Ishikawa (cell line): ENCODE measurements around the gene BTBD8.

Source experiments
- CEBPB ChIP-seq: IDR thresholded peaks from 2 replicates; pipeline ENCODE4 v1.6.1; 2012
- CREB1 ChIP-seq: IDR thresholded peaks from 2 replicates; pipeline ENCODE4 v1.6.1; 2012; ENCODE audit warnings: low read depth
- EGR1 ChIP-seq: IDR thresholded peaks from 2 replicates; pipeline ENCODE4 v1.6.1; 2012
- EP300 ChIP-seq: IDR thresholded peaks from 2 replicates; pipeline ENCODE4 v1.6.1; 2012; ENCODE audit warnings: borderline replicate concordance
- FOXM1 ChIP-seq: IDR thresholded peaks from 2 replicates; pipeline ENCODE4 v1.6.1; 2012; ENCODE audit warnings: low read depth, borderline replicate concordance
- NFIC ChIP-seq: IDR thresholded peaks from 2 replicates; pipeline ENCODE4 v1.6.1; 2012
- RAD21 ChIP-seq: IDR thresholded peaks from 2 replicates; pipeline ENCODE4 v1.6.1; 2012; ENCODE audit warnings: low read depth
- TAF1 ChIP-seq: IDR thresholded peaks from 2 replicates; pipeline ENCODE4 v1.6.1; 2012; ENCODE audit warnings: low read depth, mild to moderate bottlenecking
- TCF12 ChIP-seq: IDR thresholded peaks from 2 replicates; pipeline ENCODE4 v1.6.1; 2012; ENCODE audit warnings: low read depth
- TEAD4 ChIP-seq: IDR thresholded peaks from 2 replicates; pipeline ENCODE4 v1.6.1; 2012
- YY1 ChIP-seq: IDR thresholded peaks from 2 replicates; pipeline ENCODE4 v1.6.1; 2012; ENCODE audit warnings: low read depth
- ZBTB7A ChIP-seq: IDR thresholded peaks from 2 replicates; pipeline ENCODE4 v1.6.1; 2012; ENCODE audit warnings: low read depth
- TF ChIP-seq, protein P1 (sequence below): IDR thresholded peaks from 2 replicates; pipeline ENCODE4 v1.6.1; 2012; ENCODE audit warnings: low read depth, mild to moderate bottlenecking
- TF ChIP-seq, protein P2 (sequence below): IDR thresholded peaks from 2 replicates; pipeline ENCODE4 v1.6.1; 2012
- TF ChIP-seq, protein P3 (sequence below): IDR thresholded peaks from 2 replicates; pipeline ENCODE4 v1.6.1; 2012

Gene BTBD8

DNA sequence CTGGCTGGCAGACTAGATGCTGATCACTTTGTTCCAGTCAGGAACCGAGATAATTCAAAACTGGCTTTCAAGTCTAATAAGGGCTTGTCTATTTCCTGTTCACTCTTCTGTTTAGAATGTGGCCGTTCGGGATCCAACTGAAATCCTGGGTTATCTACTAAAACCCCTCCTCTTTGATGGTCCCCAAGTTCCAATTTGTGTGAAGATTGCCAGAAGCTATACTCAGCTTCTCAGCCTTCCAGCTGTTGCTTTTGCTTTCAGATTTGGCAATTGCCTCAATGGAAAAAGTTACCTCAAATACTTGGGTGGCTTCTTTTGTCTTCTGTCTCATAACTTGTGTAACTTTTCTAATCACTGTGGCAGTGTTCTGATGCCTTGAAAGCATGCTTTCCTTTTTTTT, 43.7 kb downstream of the BTBD8 start:
- no peak for TF ChIP-seq CEBPB
- TF ChIP-seq FOXM1 = no peak
- no peak for TF ChIP-seq EGR1
- no peak for TF ChIP-seq ZBTB7A
- no peak for TF ChIP-seq TCF12
- no peak for TF ChIP-seq CREB1
- no peak for TF ChIP-seq NFIC
- no peak for TF ChIP-seq EP300
- TF ChIP-seq TAF1 = no peak
- no peak for TF ChIP-seq YY1
- TF ChIP-seq, protein P1, sequence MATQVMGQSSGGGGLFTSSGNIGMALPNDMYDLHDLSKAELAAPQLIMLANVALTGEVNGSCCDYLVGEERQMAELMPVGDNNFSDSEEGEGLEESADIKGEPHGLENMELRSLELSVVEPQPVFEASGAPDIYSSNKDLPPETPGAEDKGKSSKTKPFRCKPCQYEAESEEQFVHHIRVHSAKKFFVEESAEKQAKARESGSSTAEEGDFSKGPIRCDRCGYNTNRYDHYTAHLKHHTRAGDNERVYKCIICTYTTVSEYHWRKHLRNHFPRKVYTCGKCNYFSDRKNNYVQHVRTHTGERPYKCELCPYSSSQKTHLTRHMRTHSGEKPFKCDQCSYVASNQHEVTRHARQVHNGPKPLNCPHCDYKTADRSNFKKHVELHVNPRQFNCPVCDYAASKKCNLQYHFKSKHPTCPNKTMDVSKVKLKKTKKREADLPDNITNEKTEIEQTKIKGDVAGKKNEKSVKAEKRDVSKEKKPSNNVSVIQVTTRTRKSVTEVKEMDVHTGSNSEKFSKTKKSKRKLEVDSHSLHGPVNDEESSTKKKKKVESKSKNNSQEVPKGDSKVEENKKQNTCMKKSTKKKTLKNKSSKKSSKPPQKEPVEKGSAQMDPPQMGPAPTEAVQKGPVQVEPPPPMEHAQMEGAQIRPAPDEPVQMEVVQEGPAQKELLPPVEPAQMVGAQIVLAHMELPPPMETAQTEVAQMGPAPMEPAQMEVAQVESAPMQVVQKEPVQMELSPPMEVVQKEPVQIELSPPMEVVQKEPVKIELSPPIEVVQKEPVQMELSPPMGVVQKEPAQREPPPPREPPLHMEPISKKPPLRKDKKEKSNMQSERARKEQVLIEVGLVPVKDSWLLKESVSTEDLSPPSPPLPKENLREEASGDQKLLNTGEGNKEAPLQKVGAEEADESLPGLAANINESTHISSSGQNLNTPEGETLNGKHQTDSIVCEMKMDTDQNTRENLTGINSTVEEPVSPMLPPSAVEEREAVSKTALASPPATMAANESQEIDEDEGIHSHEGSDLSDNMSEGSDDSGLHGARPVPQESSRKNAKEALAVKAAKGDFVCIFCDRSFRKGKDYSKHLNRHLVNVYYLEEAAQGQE = no peak
- TF ChIP-seq, protein P2, sequence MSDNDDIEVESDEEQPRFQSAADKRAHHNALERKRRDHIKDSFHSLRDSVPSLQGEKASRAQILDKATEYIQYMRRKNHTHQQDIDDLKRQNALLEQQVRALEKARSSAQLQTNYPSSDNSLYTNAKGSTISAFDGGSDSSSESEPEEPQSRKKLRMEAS = no peak
- no peak for TF ChIP-seq TEAD4
- TF ChIP-seq, protein P3, sequence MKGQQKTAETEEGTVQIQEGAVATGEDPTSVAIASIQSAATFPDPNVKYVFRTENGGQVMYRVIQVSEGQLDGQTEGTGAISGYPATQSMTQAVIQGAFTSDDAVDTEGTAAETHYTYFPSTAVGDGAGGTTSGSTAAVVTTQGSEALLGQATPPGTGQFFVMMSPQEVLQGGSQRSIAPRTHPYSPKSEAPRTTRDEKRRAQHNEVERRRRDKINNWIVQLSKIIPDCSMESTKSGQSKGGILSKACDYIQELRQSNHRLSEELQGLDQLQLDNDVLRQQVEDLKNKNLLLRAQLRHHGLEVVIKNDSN = no peak
- no peak for TF ChIP-seq RAD21

DNA sequence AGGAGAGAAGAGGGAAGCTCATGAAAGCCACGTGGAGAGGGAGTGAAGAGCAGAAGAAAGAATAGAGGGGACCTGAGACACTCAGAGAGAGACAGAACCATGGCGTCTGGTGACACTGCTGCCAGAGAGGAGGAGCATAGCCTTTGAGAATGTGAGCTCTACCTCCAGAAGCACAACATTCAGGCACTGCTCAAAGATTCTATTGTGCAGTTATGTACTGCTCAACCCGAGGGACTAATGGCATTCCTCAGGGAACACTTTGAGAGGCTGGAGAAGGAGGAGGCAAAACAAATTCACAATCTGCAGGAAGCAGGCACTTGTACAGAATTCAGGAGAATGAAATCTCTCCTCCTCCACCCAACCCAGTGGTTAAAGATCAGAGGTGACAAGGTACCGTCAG, 45.1 kb downstream of the BTBD8 start:
- TF ChIP-seq TEAD4 (no peak), EGR1 (no peak), TAF1 (no peak), TCF12 (no peak), FOXM1 (no peak), EP300 (no peak), NFIC (no peak)
- TF ChIP-seq, protein P3 = no peak

DNA sequence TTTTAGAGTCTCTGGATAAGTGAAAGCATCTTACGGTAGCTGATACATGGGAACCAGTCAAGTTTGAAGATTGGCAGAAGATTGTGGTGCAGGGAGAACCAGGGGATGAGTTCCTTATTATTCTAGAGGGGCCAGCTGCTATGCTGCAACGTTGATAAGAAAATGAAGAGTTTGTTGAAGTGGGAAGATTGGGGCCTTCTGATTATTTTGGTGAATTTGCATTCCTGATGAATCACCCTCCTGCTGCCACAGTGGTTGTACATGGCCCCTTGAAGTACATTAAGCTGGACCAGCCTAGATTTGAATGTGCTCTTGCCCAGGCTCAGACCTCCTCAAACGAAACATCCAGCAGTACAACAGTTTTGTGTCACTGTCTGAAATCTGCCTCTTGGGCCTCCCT, 45.9 kb downstream of the BTBD8 start:
- TF ChIP-seq EGR1 (no peak), NFIC (no peak), CEBPB (no peak), ZBTB7A (no peak), TEAD4 (no peak), YY1 (no peak), CREB1 (no peak), EP300 (no peak)
- TF ChIP-seq, protein P1 = no peak
- TF ChIP-seq, protein P2 = no peak

DNA sequence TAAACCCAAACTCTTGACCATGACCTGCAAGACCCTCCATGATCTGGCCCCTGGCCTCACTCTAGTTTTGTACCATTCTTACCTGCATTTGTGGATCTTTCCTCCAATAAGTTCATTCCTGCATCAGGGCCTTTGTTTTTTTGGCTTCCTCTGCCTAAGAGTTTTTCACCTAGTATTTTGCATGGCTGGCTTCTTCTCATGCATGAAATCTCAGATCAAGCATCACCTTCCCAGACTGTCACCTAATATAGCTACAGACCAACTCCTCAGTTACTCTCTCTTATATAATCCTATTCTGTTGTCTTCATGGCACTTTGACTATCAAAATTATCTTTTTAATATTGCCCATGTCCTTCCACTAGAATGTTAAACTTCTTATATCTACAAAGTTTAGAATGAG, 54.2 kb downstream of the BTBD8 start:
- TF ChIP-seq CEBPB (no peak), FOXM1 (no peak), YY1 (no peak), TEAD4 (no peak), ZBTB7A (no peak), CREB1 (no peak), NFIC (no peak), TCF12 (no peak), TAF1 (no peak), EP300 (no peak)
- TF ChIP-seq, protein P2 = no peak
- TF ChIP-seq, protein P1 = no peak
- TF ChIP-seq, protein P3 = no peak
